ENCODE data around the gene PVRIG.
"Not testable (repeated sequence)": the region's sequence is repeated elsewhere in the genome, so short reads cannot be mapped to it uniquely, and the experiment has no call there.

The PVRIG gene

GRCh38 chr7:100246865-100247137 is 27.1 kb downstream of the PVRIG start:
- not testable (repeated sequence) for DNase-seq; H3K9ac ChIP-seq (ENCODE audit: low read length); H3K27ac ChIP-seq (ENCODE audit: low read depth, low read length); H3K4ac ChIP-seq (ENCODE audit: low read depth, low read length); H3K27me3 ChIP-seq (ENCODE audit: insufficient read depth, low read length, poor library complexity); H2AK5ac ChIP-seq (ENCODE audit: low read length); H3K4me3 ChIP-seq (ENCODE audit: low read length); H4K5ac ChIP-seq (ENCODE audit: low read length); H3K4me1 ChIP-seq (ENCODE audit: control insufficient read depth, low read depth, low read length); H4K8ac ChIP-seq (ENCODE audit: low read depth, low read length); H3K56ac ChIP-seq (ENCODE audit: low read length); H3K36me3 ChIP-seq (ENCODE audit: control insufficient read depth, insufficient read depth, low read length); H3K79me2 ChIP-seq (ENCODE audit: control insufficient read depth, insufficient read depth, low read length); H3K79me1 ChIP-seq (ENCODE audit: low read length); H2BK120ac ChIP-seq (ENCODE audit: low read depth, low read length); H3K4me2 ChIP-seq (ENCODE audit: low read length); H2BK15ac ChIP-seq (replicated peaks; ENCODE audit: low read depth); H3K23ac ChIP-seq (ENCODE audit: low read length); H2BK5ac ChIP-seq (ENCODE audit: low read length)
- no CpG with 5 or more reads among the region's 9 CpGs for WGBS (ENCODE audit: extremely low coverage, insufficient coverage, low lambda C conversion rate)
- peak overlapping the region; percentile 52 for H3K18ac ChIP-seq (ENCODE audit: low read length)

DNA sequence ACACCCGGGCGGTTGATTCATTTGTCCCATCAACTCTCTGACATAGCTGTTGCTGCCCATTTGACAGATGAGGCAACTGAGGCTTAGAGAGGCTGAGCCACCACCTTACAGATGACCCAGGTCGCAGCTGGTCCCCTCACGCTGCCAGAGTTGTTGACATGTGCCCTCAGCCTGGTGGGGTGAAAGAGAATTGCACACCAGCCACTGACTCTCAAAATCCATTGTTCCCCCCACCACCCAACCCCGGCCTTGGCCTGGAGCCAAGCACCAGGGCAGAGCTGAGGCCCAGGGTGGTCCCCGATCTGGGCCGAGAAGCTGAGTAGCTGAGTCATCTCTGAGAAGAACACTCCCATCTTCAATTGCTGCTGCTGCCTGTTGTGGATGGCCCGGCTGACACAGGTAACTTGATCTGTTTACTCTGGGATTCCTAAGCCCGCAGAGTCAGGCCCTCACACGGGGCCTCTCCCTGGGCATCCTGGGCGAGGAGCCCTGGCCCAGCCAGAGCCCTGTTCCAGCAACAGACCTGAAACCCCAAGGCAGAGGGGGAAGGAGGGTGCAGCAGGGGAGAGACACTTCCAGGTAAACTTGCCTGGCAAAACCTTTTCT is 27.5 kb downstream of the PVRIG start:
- Histone ChIP-seq H3K23ac (ENCODE audit: low read length) (no peak overlapping the region), H4K5ac (ENCODE audit: low read length) (no peak overlapping the region), H3K4me1 (ENCODE audit: control insufficient read depth, low read depth, low read length) (peaks cover 2% of the 10 kb centered on the region), H4K8ac (ENCODE audit: low read depth, low read length) (no peak overlapping the region), H3K27me3 (ENCODE audit: insufficient read depth, low read length, poor library complexity) (no peaks in the 10 kb centered on the region), H2BK15ac (replicated peaks; ENCODE audit: low read depth) (no peak overlapping the region), H3K4ac (ENCODE audit: low read depth, low read length) (no peak overlapping the region), H3K4me3 (ENCODE audit: low read length) (no peak overlapping the region), H3K79me1 (ENCODE audit: low read length) (peaks cover 2% of the 10 kb centered on the region), H3K36me3 (ENCODE audit: control insufficient read depth, insufficient read depth, low read length) (no peaks in the 10 kb centered on the region), H3K27ac (ENCODE audit: low read depth, low read length) (peak overlapping the region; percentile 23), H3K56ac (ENCODE audit: low read length) (peak overlapping the region; percentile 54), H3K18ac (ENCODE audit: low read length) (peak overlapping the region; percentile 52), H2AK5ac (ENCODE audit: low read length) (no peak overlapping the region), H3K4me2 (ENCODE audit: low read length) (no peak overlapping the region), H2BK120ac (ENCODE audit: low read depth, low read length) (no peak overlapping the region), H3K79me2 (ENCODE audit: control insufficient read depth, insufficient read depth, low read length) (no peaks in the 10 kb centered on the region), H2BK5ac (ENCODE audit: low read length) (peak overlapping the region; percentile 20), H3K9ac (ENCODE audit: low read length) (no peak overlapping the region)
- DNase-seq: peak; percentile 95
- WGBS (ENCODE audit: extremely low coverage, insufficient coverage, low lambda C conversion rate): no CpG with 5 or more reads among the region's 11 CpGs

DNA sequence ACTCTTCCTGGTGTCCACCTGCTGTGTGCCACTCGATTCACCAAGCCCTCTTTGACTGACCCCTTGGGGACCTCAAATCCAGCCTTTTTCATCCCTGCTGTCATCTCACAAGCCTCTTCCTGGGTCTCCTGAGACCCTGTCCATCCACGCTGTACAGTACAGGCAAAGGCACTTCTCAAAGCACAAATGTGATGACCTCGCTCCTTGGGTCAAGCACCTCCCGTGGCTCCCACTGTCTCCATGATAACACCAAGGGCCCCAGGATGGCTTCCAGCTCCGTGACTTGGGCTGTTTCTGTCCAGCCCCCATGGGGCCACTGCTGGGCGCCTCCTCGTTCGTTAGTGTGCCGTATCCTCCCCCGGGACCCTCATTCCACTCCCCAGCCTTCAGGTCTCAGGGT is 28.7 kb downstream of the PVRIG start:
- Histone ChIP-seq H2AK5ac (ENCODE audit: low read length) (no peak overlapping the region), H3K79me1 (ENCODE audit: low read length) (peaks cover 2% of the 10 kb centered on the region), H3K18ac (ENCODE audit: low read length) (no peak overlapping the region), H3K23ac (ENCODE audit: low read length) (no peak overlapping the region), H3K27me3 (ENCODE audit: insufficient read depth, low read length, poor library complexity) (no peaks in the 10 kb centered on the region), H3K4me1 (ENCODE audit: control insufficient read depth, low read depth, low read length) (peaks cover 2% of the 10 kb centered on the region), H2BK120ac (ENCODE audit: low read depth, low read length) (no peak overlapping the region), H4K8ac (ENCODE audit: low read depth, low read length) (no peak overlapping the region), H3K27ac (ENCODE audit: low read depth, low read length) (no peak overlapping the region), H3K9ac (ENCODE audit: low read length) (no peak overlapping the region), H3K4me3 (ENCODE audit: low read length) (no peak overlapping the region), H3K56ac (ENCODE audit: low read length) (no peak overlapping the region), H4K5ac (ENCODE audit: low read length) (no peak overlapping the region), H3K4me2 (ENCODE audit: low read length) (no peak overlapping the region), H3K4ac (ENCODE audit: low read depth, low read length) (no peak overlapping the region), H3K79me2 (ENCODE audit: control insufficient read depth, insufficient read depth, low read length) (no peaks in the 10 kb centered on the region), H3K36me3 (ENCODE audit: control insufficient read depth, insufficient read depth, low read length) (no peaks in the 10 kb centered on the region), H2BK15ac (replicated peaks; ENCODE audit: low read depth) (no peak overlapping the region), H2BK5ac (ENCODE audit: low read length) (no peak overlapping the region)
- no CpG with 5 or more reads among the region's 10 CpGs for WGBS (ENCODE audit: extremely low coverage, insufficient coverage, low lambda C conversion rate)
- DNase-seq: no peak

DNA sequence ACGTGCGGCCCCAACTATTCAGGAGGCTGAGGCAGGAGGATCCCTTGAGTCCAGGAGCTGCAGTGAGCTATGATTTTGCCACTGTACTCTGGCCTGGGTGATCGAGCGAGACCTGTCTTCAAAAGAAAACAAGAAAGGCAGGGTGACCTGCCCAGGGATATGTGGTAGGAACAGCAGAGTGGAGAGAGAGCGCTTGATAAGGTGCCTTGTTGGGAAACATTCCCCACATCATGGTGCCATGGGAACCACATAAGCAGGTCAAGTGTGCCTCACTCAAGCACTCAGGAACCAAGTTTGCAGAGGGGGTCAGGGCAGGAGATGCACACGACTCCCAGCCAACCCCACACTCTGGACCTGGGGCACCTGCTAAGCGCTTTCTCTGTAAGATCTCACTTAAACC is 37.3 kb downstream of the PVRIG start:
- Histone ChIP-seq H3K9ac (ENCODE audit: low read length) (no peak overlapping the region), H4K8ac (ENCODE audit: low read depth, low read length) (no peak overlapping the region), H3K18ac (ENCODE audit: low read length) (no peak overlapping the region), H3K4ac (ENCODE audit: low read depth, low read length) (no peak overlapping the region), H3K4me1 (ENCODE audit: control insufficient read depth, low read depth, low read length) (no peaks in the 10 kb centered on the region), H3K27ac (ENCODE audit: low read depth, low read length) (no peak overlapping the region), H3K79me2 (ENCODE audit: control insufficient read depth, insufficient read depth, low read length) (no peaks in the 10 kb centered on the region), H4K5ac (ENCODE audit: low read length) (no peak overlapping the region), H2BK5ac (ENCODE audit: low read length) (no peak overlapping the region), H3K4me3 (ENCODE audit: low read length) (no peak overlapping the region), H3K36me3 (ENCODE audit: control insufficient read depth, insufficient read depth, low read length) (no peaks in the 10 kb centered on the region), H3K56ac (ENCODE audit: low read length) (no peak overlapping the region), H2AK5ac (ENCODE audit: low read length) (no peak overlapping the region), H3K4me2 (ENCODE audit: low read length) (no peak overlapping the region), H2BK15ac (replicated peaks; ENCODE audit: low read depth) (no peak overlapping the region), H3K23ac (ENCODE audit: low read length) (no peak overlapping the region), H2BK120ac (ENCODE audit: low read depth, low read length) (no peak overlapping the region), H3K79me1 (ENCODE audit: low read length) (peaks cover 2% of the 10 kb centered on the region), H3K27me3 (ENCODE audit: insufficient read depth, low read length, poor library complexity) (no peaks in the 10 kb centered on the region)
- no CpG with 5 or more reads among the region's 7 CpGs for WGBS (ENCODE audit: extremely low coverage, insufficient coverage, low lambda C conversion rate)
- no peak for DNase-seq

DNA sequence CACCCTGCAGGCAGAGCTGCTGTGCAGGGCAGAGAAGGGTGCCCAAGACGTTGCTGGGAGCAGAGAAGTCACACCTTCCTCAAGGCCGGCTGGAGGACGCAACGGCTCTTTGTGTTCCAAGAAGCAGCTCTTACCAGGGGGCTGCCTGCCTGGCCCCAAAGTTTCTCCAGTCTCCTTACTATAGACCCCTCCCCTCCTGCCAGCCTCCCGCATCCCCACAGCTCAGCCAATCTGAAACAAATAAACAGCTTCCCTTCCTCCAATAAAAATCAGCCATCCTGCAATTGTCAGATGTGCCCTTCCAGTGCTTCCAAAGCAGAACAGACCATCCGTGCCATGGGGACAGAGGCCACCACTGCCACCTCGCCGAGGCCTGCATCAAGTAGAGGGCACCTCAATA is 40.2 kb downstream of the PVRIG start:
- not testable (repeated sequence) for H3K9ac ChIP-seq (ENCODE audit: low read length); H3K4me3 ChIP-seq (ENCODE audit: low read length); H2AK5ac ChIP-seq (ENCODE audit: low read length); H3K79me1 ChIP-seq (ENCODE audit: low read length); H4K8ac ChIP-seq (ENCODE audit: low read depth, low read length); H3K23ac ChIP-seq (ENCODE audit: low read length); H4K5ac ChIP-seq (ENCODE audit: low read length); H3K4me1 ChIP-seq (ENCODE audit: control insufficient read depth, low read depth, low read length); H3K4me2 ChIP-seq (ENCODE audit: low read length); DNase-seq; H2BK120ac ChIP-seq (ENCODE audit: low read depth, low read length); H2BK5ac ChIP-seq (ENCODE audit: low read length); H3K4ac ChIP-seq (ENCODE audit: low read depth, low read length); H3K27ac ChIP-seq (ENCODE audit: low read depth, low read length); H3K79me2 ChIP-seq (ENCODE audit: control insufficient read depth, insufficient read depth, low read length); H3K27me3 ChIP-seq (ENCODE audit: insufficient read depth, low read length, poor library complexity); H3K18ac ChIP-seq (ENCODE audit: low read length); H3K56ac ChIP-seq (ENCODE audit: low read length); H2BK15ac ChIP-seq (replicated peaks; ENCODE audit: low read depth); H3K36me3 ChIP-seq (ENCODE audit: control insufficient read depth, insufficient read depth, low read length)
- WGBS (ENCODE audit: extremely low coverage, insufficient coverage, low lambda C conversion rate): no CpG with 5 or more reads among the region's 8 CpGs

- H4K5ac ChIP-seq (ENCODE audit: low read length); H3K79me2 ChIP-seq (ENCODE audit: control insufficient read depth, insufficient read depth, low read length); H3K4me2 ChIP-seq (ENCODE audit: low read length); H2BK120ac ChIP-seq (ENCODE audit: low read depth, low read length); DNase-seq; H3K23ac ChIP-seq (ENCODE audit: low read length); H3K4ac ChIP-seq (ENCODE audit: low read depth, low read length); H4K8ac ChIP-seq (ENCODE audit: low read depth, low read length); H3K56ac ChIP-seq (ENCODE audit: low read length); H3K4me1 ChIP-seq (ENCODE audit: control insufficient read depth, low read depth, low read length); H2BK15ac ChIP-seq (replicated peaks; ENCODE audit: low read depth); H3K18ac ChIP-seq (ENCODE audit: low read length); H3K27ac ChIP-seq (ENCODE audit: low read depth, low read length); H3K27me3 ChIP-seq (ENCODE audit: insufficient read depth, low read length, poor library complexity); H2AK5ac ChIP-seq (ENCODE audit: low read length); H3K36me3 ChIP-seq (ENCODE audit: control insufficient read depth, insufficient read depth, low read length); H3K9ac ChIP-seq (ENCODE audit: low read length); H2BK5ac ChIP-seq (ENCODE audit: low read length); H3K79me1 ChIP-seq (ENCODE audit: low read length); H3K4me3 ChIP-seq (ENCODE audit: low read length): not testable (repeated sequence)
- WGBS (ENCODE audit: extremely low coverage, insufficient coverage, low lambda C conversion rate): no CpG with 5 or more reads among the region's 4 CpGs
Observed at GRCh38 chr7:100262896-100263295, 43.1 kb downstream of the PVRIG start.
